Measurements from ENCODE around the gene WFDC10A.

DNA sequence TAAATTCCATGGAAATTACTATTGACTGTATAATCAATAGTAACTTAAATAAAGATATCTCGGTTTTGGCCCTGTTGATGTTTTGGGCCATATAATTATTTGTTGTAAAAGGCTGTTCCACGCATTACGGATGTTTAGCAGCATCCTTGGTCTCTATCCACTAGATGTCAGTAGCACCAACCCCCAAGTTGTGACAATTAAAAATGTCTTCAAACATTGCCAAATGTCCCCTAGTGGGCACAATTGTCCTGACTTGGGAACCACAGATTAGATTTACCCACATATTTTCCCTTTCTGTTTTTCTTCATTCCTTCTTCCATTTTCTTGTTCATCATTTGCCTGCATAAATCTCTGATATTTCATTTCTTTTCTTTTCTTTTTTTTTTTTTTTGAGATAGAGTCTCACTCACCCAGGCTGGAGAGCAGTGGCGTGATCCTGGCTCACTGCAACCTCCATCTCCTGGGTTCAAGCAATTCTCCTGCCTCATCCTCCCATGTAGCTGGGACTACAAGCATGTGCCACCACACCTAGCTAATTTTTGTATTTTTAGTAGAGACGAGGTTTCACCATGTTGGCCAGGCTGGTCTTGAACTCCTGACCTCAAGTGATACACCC is 36.9 kb upstream of the WFDC10A start:
- TF ChIP-seq, protein P1, sequence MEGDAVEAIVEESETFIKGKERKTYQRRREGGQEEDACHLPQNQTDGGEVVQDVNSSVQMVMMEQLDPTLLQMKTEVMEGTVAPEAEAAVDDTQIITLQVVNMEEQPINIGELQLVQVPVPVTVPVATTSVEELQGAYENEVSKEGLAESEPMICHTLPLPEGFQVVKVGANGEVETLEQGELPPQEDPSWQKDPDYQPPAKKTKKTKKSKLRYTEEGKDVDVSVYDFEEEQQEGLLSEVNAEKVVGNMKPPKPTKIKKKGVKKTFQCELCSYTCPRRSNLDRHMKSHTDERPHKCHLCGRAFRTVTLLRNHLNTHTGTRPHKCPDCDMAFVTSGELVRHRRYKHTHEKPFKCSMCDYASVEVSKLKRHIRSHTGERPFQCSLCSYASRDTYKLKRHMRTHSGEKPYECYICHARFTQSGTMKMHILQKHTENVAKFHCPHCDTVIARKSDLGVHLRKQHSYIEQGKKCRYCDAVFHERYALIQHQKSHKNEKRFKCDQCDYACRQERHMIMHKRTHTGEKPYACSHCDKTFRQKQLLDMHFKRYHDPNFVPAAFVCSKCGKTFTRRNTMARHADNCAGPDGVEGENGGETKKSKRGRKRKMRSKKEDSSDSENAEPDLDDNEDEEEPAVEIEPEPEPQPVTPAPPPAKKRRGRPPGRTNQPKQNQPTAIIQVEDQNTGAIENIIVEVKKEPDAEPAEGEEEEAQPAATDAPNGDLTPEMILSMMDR (IDR thresholded peaks at IDR 0.05; ENCODE audit: insufficient read depth, low read length), result peak; percentile 70
- no peak for TF ChIP-seq GABPA (IDR thresholded peaks at IDR 0.05; ENCODE audit: low read depth)
- no peak for TF ChIP-seq POLR2AphosphoS5 (IDR thresholded peaks at IDR 0.05; ENCODE audit: low read depth)
- TF ChIP-seq, protein P2, sequence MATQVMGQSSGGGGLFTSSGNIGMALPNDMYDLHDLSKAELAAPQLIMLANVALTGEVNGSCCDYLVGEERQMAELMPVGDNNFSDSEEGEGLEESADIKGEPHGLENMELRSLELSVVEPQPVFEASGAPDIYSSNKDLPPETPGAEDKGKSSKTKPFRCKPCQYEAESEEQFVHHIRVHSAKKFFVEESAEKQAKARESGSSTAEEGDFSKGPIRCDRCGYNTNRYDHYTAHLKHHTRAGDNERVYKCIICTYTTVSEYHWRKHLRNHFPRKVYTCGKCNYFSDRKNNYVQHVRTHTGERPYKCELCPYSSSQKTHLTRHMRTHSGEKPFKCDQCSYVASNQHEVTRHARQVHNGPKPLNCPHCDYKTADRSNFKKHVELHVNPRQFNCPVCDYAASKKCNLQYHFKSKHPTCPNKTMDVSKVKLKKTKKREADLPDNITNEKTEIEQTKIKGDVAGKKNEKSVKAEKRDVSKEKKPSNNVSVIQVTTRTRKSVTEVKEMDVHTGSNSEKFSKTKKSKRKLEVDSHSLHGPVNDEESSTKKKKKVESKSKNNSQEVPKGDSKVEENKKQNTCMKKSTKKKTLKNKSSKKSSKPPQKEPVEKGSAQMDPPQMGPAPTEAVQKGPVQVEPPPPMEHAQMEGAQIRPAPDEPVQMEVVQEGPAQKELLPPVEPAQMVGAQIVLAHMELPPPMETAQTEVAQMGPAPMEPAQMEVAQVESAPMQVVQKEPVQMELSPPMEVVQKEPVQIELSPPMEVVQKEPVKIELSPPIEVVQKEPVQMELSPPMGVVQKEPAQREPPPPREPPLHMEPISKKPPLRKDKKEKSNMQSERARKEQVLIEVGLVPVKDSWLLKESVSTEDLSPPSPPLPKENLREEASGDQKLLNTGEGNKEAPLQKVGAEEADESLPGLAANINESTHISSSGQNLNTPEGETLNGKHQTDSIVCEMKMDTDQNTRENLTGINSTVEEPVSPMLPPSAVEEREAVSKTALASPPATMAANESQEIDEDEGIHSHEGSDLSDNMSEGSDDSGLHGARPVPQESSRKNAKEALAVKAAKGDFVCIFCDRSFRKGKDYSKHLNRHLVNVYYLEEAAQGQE (IDR thresholded peaks at IDR 0.05; ENCODE audit: insufficient replicate concordance, low read depth), result no peak
- no peak for TF ChIP-seq SPI1 (IDR thresholded peaks at IDR 0.05; ENCODE audit: borderline replicate concordance, low read depth)
